HG02840 (cell line): ENCODE results near the gene LONP1.
"Not testable (repeated sequence)": the region's sequence is repeated elsewhere in the genome, so short reads cannot be mapped to it uniquely, and the experiment has no call there.

ENCODE experiments used
- ATAC-seq: cut with Tn5 transposase; IDR thresholded peaks from one replicate; pipeline ENCODE4 v1.9.1; 2021; ENCODE audit warnings: mild to moderate bottlenecking, moderate library complexity, moderate number of reproducible peaks; ENCODE audit not compliant: unreplicated experiment, low FRiP score

The LONP1 gene

GRCh38 chr19:5719961-5720790 is at the start of gene LONP1, which contains the start of gene CATSPERD:
Gene LONP1 (minus strand): TSS chr19:5720146. CDS start chr19:5720132, 14 bp downstream.
Gene CATSPERD (plus strand): TSS chr19:5720637. CDS start chr19:5720738, 101 bp downstream.
- peak; percentile 87 for ATAC-seq

GRCh38 chr19:5767949-5768348 is 48.0 kb upstream of the LONP1 start:
- no peak for ATAC-seq

GRCh38 chr19:5765220-5765619 is 45.3 kb upstream of the LONP1 start:
- no peak for ATAC-seq

- no peak for ATAC-seq
Observed at GRCh38 chr19:5762608-5763217, 42.8 kb upstream of the LONP1 start.

- ATAC-seq = no peak
Observed at GRCh38 chr19:5753743-5754142, 33.8 kb upstream of the LONP1 start.

GRCh38 chr19:5751709-5752108 is 31.8 kb upstream of the LONP1 start:
- no peak for ATAC-seq

- ATAC-seq = no peak
Observed at GRCh38 chr19:5749505-5749904, 29.6 kb upstream of the LONP1 start.

GRCh38 chr19:5748920-5749319 is 29.0 kb upstream of the LONP1 start:
- ATAC-seq = not testable (repeated sequence)

GRCh38 chr19:5744999-5745398 is 25.1 kb upstream of the LONP1 start:
- ATAC-seq = not testable (repeated sequence)

GRCh38 chr19:5743630-5744029 is 23.7 kb upstream of the LONP1 start:
- ATAC-seq = no peak

- no peak for ATAC-seq
Observed at GRCh38 chr19:5742051-5742450, 22.1 kb upstream of the LONP1 start.

- ATAC-seq = no peak
Observed at GRCh38 chr19:5738423-5738822, 18.5 kb upstream of the LONP1 start.

- ATAC-seq = not testable (repeated sequence)
Observed at GRCh38 chr19:5733172-5733571, 13.2 kb upstream of the LONP1 start.

GRCh38 chr19:5727453-5728050 is 7.6 kb upstream of the LONP1 start:
- ATAC-seq = no peak

- no peak for ATAC-seq
Observed at GRCh38 chr19:5719274-5719960, 529 bp downstream of the LONP1 start.

GRCh38 chr19:5718579-5719273 is 1.2 kb downstream of the LONP1 start:
- no peak for ATAC-seq

GRCh38 chr19:5718037-5718578 is 1.8 kb downstream of the LONP1 start:
- no peak for ATAC-seq

GRCh38 chr19:5717215-5717935 is 2.6 kb downstream of the LONP1 start:
- no peak for ATAC-seq

GRCh38 chr19:5714816-5715215 is 5.1 kb downstream of the LONP1 start:
- ATAC-seq = no peak
